ENCODE results near the gene LDLRAP1.
"Not testable (repeated sequence)": the region's sequence is repeated elsewhere in the genome, so short reads cannot be mapped to it uniquely, and the experiment has no call there.

The LDLRAP1 gene

DNA sequence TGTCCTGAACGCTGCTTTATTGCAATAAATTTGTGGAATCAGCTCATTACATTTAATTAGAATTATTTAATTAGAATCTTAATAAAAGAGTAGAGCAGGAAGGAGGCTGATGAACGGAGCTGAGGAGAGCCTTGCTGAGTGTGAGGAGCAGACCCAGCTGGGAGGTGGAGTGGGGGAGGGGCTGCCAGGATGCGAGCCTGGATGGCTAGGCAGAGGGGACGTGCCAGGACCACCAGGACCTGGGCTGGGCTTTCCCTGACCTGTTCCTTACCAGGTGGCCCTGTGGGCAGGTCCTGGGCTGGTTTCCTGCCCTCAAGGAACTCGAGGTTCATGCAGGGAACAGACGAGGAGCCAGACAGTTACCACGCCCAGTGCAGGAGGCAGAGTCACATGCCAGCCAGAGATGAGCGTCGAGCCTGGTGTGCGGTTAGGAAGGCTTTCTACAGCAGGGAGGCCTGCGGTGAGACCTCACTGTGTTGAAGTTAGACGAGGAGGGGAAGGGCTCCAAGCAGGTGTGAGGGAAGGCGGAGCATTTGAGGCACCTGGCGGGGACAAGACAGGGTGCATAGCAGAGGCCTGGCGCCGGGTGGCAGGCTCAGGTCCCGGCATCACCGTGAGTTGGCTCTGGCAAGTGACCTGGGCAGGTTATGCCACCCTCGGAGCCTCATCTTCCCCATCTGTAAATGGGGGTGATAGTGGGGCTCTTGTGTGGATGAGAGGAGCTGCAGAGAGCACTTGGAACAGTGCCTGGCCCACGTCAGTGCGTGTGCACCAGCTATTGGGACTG, 33.9 kb downstream of the LDLRAP1 start:
- no peak for DNase-seq

DNA sequence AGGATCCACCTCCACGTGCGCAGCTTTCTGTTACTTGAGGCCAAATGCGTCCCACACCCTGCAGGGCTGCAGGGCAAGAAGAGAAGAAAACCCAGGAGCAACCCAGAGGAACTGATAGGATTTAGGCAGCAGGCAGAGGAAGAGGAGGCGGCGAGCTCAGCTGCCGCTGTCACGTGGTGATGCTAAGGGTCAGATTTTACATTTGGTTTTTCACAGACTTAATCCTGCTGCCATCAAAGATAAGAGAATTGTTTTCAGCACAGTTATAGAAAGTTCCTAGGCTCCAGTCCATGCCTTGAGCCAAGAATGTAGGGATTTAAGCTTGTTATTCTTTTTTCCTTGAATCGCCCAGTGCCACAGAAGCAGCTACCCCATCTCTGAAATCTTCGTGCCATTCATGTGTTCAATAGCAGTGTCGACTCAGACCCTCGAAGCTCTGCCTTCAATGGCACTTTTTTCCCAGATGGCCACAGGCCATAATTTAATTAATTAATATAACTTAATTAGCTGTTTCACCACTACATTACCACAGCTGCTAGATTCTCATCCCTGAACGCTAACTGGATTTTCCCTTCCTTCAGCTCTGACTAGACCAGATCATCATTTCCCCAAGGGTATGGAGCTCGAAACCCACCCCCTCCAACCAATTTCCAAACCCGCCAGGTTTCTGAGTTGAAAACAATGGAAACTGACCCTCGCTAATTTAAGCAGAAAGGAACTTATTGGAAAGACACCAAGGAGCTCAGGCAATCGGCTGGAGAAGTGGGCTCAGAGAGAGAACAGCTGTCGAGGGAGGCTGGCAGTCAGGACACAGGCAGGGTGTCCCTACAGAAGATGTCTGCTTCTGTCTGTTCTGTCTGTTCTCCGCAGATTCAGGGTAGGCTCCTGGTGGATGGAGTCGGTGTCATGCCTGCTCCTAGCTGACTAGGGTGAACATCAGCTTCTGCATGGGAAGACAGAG, 36.2 kb downstream of the LDLRAP1 start:
- DNase-seq = no peak

GRCh38 chr1:25580927-25581326, 37.5 kb downstream of the LDLRAP1 start:
- DNase-seq = no peak

DNA sequence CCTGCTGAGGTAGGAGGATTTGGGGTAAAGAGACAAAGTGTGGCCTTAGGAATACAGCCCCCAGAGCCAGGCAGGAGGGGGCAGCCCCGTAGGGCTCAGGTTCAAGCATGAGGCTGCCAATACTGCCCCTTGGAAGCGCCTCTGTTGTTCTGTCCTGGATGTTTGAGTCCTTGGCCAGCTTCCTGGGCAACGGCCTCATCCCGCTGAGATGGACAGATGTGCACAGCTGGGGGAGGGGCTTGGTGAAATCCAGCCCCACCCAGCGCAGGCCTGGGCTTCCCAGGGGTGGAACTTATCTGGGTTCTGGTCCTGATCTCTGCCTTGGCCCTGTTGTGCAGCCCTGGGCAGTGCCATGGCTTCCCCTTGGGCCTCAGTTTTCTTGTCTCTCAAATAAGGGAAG, 38.4 kb downstream of the LDLRAP1 start:
- DNase-seq = no peak

DNA sequence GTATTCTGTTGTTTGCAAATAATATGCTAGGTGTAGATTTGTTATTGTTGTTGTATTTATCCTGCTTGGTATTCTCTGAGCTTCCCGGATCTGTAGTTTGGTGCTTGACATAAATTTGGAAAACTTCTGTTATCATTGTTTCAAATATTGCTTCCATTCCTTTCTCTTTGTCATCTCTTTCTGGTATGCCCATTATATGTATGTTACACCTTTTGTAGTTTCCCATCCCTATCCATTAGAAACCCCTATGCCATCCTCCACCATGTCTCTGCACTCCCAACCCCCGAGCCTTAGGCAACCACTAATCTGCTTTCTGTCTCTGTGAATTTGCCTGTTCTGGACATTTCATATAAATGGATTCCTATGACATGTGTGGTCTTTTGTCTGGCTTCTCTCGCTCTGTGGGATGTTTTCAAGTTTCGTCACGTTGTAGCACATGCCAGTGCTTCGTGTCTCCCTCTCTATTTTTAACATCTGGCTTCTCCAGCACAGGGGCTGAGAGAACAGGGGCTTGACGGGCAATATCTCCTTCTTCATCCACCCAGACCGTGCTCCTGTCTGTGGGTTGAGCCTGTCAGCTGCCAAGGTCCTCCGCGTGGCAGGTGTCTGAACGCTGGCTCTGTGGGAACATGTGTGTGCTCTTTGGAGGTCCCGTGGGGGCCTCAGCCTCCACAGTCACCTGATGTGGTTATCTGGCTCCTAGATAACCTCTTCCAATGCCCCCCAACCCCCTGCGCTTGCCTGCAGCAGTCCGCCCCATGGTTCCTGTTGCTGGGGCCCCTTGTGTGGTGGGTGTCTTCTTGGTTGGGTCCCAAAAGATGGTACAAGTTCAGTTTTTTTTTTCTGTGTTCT, 40.3 kb downstream of the LDLRAP1 start:
- DNase-seq = no peak

GRCh38 chr1:25586181-25586588, 42.8 kb downstream of the LDLRAP1 start:
- DNase-seq = no peak

DNA sequence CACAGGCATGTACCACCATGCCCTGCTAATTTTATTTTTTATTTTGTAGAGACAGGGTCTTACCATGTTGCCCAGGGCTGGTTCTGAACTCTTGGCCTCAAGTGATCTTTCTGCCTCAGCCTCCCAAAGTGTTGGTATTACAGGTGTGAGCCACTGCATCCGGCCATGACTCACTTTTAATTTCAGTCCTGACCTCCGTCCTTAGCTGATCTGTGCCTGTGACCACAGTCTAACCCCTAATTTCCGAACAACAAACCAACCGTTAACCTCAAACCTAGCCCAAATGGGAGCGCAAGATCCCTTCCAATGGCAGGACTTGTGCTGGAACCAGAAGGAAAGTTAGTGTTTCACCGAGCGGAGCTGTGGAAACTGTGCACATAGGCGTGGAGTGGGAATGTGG, 43.9 kb downstream of the LDLRAP1 start:
- no peak for DNase-seq

GRCh38 chr1:25588224-25588623, 44.8 kb downstream of the LDLRAP1 start:
- not testable (repeated sequence) for DNase-seq

- DNase-seq = not testable (repeated sequence)
These were observed 45.4 kb downstream of the LDLRAP1 start for GRCh38 chr1:25588786-25589185.

- no peak for DNase-seq
These were observed 46.9 kb downstream of the LDLRAP1 start for GRCh38 chr1:25590096-25590824.

- no peak for DNase-seq
These were observed 50.5 kb downstream of the LDLRAP1 start for GRCh38 chr1:25593861-25594260.

- no peak for DNase-seq
These were observed 51.6 kb downstream of the LDLRAP1 start for GRCh38 chr1:25594971-25595370.

- not testable (repeated sequence) for DNase-seq
These were observed 53.2 kb downstream of the LDLRAP1 start for GRCh38 chr1:25596641-25597040.

- DNase-seq = no peak
These were observed 55.5 kb downstream of the LDLRAP1 start for GRCh38 chr1:25598879-25599278.

GRCh38 chr1:25599969-25600610, 56.7 kb downstream of the LDLRAP1 start:
- no peak for DNase-seq

- not testable (repeated sequence) for DNase-seq
These were observed 57.7 kb downstream of the LDLRAP1 start for GRCh38 chr1:25600971-25601699.

DNA sequence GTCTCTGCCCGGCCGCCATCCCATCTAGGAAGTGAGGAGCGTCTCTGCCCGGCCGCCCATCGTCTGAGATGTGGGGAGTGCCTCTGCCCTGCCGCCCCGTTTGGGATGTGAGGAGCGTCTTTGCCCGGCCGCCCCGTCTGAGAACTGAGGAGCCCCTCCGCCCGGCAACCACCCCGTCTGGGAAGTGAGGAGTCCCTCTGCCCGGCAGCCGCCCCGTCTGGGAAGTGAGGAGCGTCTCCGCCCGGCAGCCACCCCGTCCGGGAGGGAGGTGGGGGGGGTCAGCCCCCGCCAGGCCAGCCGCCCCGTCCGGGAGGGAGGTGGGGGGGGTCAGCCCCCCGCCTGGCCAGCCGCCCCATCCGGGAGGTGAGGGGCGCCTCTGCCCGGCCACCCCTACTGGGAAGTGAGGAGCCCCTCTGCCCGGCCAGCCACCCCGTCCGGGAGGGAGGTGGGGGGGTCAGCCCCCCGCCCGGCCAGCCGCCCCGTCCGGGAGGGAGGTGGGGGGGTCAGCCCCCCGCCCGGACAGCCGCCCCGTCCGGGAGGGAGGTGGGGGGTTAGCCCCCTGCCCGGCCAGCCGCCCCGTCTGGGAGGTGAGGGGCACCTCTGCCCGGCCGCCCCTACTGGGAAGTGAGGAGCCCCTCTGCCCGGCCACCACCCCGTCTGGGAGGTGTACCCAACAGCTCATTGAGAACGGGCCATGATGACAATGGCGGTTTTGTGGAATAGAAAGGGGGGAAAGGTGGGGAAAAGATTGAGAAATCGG, 60.6 kb downstream of the LDLRAP1 start:
- not testable (repeated sequence) for DNase-seq

GRCh38 chr1:25607123-25607522, 63.7 kb downstream of the LDLRAP1 start:
- no peak for DNase-seq

DNA sequence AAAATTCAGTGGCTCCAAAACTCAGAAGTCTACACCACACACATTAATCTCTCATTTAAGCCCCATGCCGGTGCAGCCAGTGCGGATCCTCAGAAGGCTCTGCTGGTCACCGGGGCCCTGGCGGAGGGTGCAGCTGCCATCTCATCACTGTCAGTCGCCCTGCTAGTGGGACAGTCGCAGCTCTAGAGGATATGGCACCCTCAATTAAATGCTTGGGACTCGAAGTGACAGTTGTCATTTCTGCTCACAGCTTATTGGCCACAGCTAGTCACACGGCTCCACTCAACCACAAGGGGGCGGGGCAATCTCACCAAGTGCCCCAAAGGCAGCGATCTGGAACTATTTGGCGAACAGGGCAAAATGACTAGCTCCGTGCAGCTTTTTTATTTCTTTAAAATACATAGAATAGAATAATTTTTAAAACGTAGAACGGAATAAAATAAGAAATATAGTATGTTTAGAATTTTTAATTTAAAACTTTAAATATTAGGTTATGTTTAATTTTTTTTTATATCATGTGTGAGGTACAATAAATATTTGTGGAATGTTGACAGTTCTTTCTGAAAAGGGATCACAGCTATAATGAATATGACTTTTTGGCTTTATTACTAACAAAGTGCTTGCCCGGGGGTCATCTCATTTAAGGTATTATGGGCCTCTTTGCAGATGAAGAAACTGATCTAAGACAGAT, 65.2 kb downstream of the LDLRAP1 start:
- DNase-seq = no peak
